Caco-2 (cell line): Measurements from ENCODE around the gene MPP3. TPM values are rescaled to one million over a fixed set of nuclear protein-coding genes. Genes with fewer than 3 reads are reported as not detected.

Experiments used
- BruUV-seq: library from RNA; stranded (reverse); fragments of 400-500 nt; replicated peaks from 2 replicates; lab custom pipeline; 2021; lab: Mats Ljungman, UMichigan
- CTCF ChIA-PET: fragments of 300-600 bp; sonication (Branson Sonifier 250); formaldehyde crosslinking; loops from one replicate; lab custom pipeline; 2022; ENCODE audit warnings: antibody characterized with exemption; lab: Charles Lee
- POLR2A ChIA-PET: fragments of 300-600 bp; sonication (Branson Sonifier 250); formaldehyde crosslinking; loops from one replicate; lab custom pipeline; 2022; ENCODE audit warnings: antibody characterized with exemption; lab: Charles Lee
- DNase-seq, 2 experiments: peaks; one replicate each; pipeline versions ENCODE4 v3.0.0 to v3.0.0-alpha.2; 2020 to 2022
- H3K27me3 ChIP-seq: replicated peaks from 2 replicates; pipeline ENCODE4 v1.6.0; 2011; ENCODE audit warnings: low read length; ENCODE audit not compliant: control insufficient read depth, insufficient read depth
- H3K36me3 ChIP-seq: 2 replicates; pipeline ENCODE4 v1.5.1; 2011; ENCODE audit warnings: low read length; ENCODE audit not compliant: control insufficient read depth, insufficient read depth
- H3K4me1 ChIP-seq: fragments of 250-450 bp; sonication (Bioruptor Pico); 2 replicates; pipeline ENCODE4 v1.5.1; 2020; ENCODE audit warnings: mild to moderate bottlenecking
- H3K4me3 ChIP-seq: 2 replicates; pipeline ENCODE4 v1.5.1; 2011; ENCODE audit warnings: low read depth, mild to moderate bottlenecking, control low read depth, low read length
- H3K9me3 ChIP-seq: fragments of 250-450 bp; sonication (Bioruptor Pico); 2 replicates; pipeline ENCODE4 v1.5.1; 2020; ENCODE audit warnings: mild to moderate bottlenecking, moderate library complexity
- H3K27ac Mint-ChIP-seq: one replicate; pipeline ENCODE4 v1.8.0; 2022; ENCODE audit warnings: mixed read lengths; ENCODE audit not compliant: unreplicated experiment
- H3K27me3 Mint-ChIP-seq: one replicate; pipeline ENCODE4 v1.8.0; 2022; ENCODE audit warnings: mixed read lengths; ENCODE audit not compliant: insufficient read depth, unreplicated experiment
- H3K36me3 Mint-ChIP-seq: one replicate; pipeline ENCODE4 v1.8.0; 2022; ENCODE audit warnings: mild to moderate bottlenecking, mixed read lengths; ENCODE audit not compliant: insufficient read depth, unreplicated experiment
- H3K4me1 Mint-ChIP-seq: one replicate; pipeline ENCODE4 v1.8.0; 2022; ENCODE audit warnings: low read depth, mixed read lengths; ENCODE audit not compliant: unreplicated experiment
- H3K4me3 Mint-ChIP-seq: one replicate; pipeline ENCODE4 v1.8.0; 2022; ENCODE audit warnings: mild to moderate bottlenecking, moderate library complexity, mixed read lengths; ENCODE audit not compliant: unreplicated experiment
- H3K9me3 Mint-ChIP-seq: one replicate; pipeline ENCODE4 v1.8.0; 2022; ENCODE audit warnings: mixed read lengths; ENCODE audit not compliant: unreplicated experiment
- intact Hi-C: fragments of 100-400 bp; cut with micrococcal nuclease; formaldehyde crosslinking; loops from one replicate; pipeline ENCODE4 v1.10.0; 2022; ENCODE audit not compliant: unreplicated experiment
- total RNA-seq: library from RNA; stranded (reverse); gene quantifications from 2 replicates; pipeline ENCODE4 v1.2.3, GENCODE V29; 2022
- TF ChIP-seq, protein P1 (sequence below), 2 experiments: fragments of 200-600 bp in 1 of 2; IDR thresholded peaks; 1 replicate in 1 of 2; 2 replicates in 1 of 2; pipeline versions ENCODE4 v1.5.1 to v1.8.0; 2011 to 2022; ENCODE audit warnings: antibody characterized with exemption in 1 of 2, control low read depth in 1 of 2, inconsistent platforms in 1 of 2, low read depth in 1 of 2, low read length in 1 of 2, mild to moderate bottlenecking in 1 of 2, moderate library complexity in 1 of 2; ENCODE audit not compliant: insufficient read depth in 1 of 2, severe bottlenecking in 1 of 2, unreplicated experiment in 1 of 2

The MPP3 gene
- total RNA-seq, 1 experiment from 2014 or later, result 7.9 TPM

DNA sequence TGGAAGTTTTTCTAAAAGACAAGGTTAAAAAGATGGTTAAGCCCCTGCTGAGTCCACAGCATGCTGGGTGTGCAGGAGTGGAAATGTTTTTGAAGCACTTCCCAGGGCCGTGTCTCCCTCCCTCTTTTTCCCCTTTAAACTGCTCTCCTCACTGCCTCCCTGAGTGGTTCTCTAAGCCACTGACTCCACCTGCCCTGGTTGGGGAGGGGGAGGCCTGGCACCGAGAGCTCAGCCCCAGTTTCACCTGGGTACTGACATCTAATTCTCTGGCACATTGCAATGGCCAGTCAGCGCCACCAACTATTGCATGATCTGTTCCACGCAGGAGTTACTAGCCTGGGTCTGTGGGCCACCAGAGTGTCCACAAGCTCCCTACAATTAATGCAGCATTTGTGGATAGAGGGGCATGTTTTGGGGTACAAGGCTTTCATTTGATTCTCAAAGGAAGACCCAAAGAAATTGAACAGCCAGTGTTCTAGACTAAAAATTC, 22.7 kb downstream of the MPP3 start:
- H3K4me3 Mint-ChIP-seq, result no peak overlapping the region
- intact Hi-C loops, result no loop called here
- Histone ChIP-seq H3K4me1 (peaks cover 6% of the 10 kb centered on the region; the same call in 1 of the 2 replicates), H3K4me3 (no peak overlapping the region), H3K36me3 (no peaks in the 10 kb centered on the region), H3K9me3 (no peaks in the 10 kb centered on the region), H3K27me3 (no peaks in the 10 kb centered on the region)
- ChIA-PET POLR2A (no interaction called here), CTCF (no interaction called here)
- TF ChIP-seq, protein P1, sequence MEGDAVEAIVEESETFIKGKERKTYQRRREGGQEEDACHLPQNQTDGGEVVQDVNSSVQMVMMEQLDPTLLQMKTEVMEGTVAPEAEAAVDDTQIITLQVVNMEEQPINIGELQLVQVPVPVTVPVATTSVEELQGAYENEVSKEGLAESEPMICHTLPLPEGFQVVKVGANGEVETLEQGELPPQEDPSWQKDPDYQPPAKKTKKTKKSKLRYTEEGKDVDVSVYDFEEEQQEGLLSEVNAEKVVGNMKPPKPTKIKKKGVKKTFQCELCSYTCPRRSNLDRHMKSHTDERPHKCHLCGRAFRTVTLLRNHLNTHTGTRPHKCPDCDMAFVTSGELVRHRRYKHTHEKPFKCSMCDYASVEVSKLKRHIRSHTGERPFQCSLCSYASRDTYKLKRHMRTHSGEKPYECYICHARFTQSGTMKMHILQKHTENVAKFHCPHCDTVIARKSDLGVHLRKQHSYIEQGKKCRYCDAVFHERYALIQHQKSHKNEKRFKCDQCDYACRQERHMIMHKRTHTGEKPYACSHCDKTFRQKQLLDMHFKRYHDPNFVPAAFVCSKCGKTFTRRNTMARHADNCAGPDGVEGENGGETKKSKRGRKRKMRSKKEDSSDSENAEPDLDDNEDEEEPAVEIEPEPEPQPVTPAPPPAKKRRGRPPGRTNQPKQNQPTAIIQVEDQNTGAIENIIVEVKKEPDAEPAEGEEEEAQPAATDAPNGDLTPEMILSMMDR (IDR thresholded peaks at IDR 0.05; ENCODE audit: insufficient read depth in 1 of 2, low read depth in 1 of 2, low read length in 1 of 2, severe bottlenecking in 1 of 2, unreplicated experiment in 1 of 2), result no peak
- H3K27ac Mint-ChIP-seq, result peak overlapping the region; percentile 35
- no TSS peak for BruUV-seq
- H3K36me3 Mint-ChIP-seq, result no peaks in the 10 kb centered on the region
- H3K9me3 Mint-ChIP-seq, result no peaks in the 10 kb centered on the region
- peaks cover 8% of the 10 kb centered on the region for H3K4me1 Mint-ChIP-seq
- no peak for DNase-seq
- H3K27me3 Mint-ChIP-seq, result no peaks in the 10 kb centered on the region

DNA sequence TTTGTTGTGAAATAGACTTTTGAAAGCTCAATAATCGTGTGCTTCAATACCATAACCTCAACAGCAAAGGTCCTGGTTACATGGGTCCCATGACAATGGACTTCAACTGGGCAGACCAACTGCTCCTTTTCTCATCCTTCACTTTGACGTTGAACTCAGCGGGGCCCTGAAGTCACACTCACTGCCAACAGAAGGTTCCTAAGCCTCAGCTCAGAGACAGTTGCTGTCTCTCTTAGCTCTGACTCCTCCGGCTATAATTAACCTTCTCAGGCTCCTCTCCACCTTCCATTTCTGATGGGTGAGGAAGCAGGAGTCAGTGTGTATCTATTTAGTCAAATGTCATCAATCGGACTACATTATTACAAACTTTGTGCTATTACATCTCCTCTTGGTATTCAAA, 23.8 kb downstream of the MPP3 start:
- CTCF ChIA-PET, result no interaction called here
- no peaks in the 10 kb centered on the region for H3K27me3 Mint-ChIP-seq
- no peaks in the 10 kb centered on the region for H3K36me3 ChIP-seq
- no peak overlapping the region for H3K4me3 Mint-ChIP-seq
- no peaks in the 10 kb centered on the region for H3K36me3 Mint-ChIP-seq
- H3K4me1 Mint-ChIP-seq, result peaks cover under 1% of the 10 kb centered on the region
- DNase-seq, result no peak
- H3K4me1 ChIP-seq, result no peaks in the 10 kb centered on the region
- H3K27ac Mint-ChIP-seq, result no peak overlapping the region
- TF ChIP-seq, protein P1 (IDR thresholded peaks at IDR 0.05; ENCODE audit: insufficient read depth in 1 of 2, low read depth in 1 of 2, low read length in 1 of 2, severe bottlenecking in 1 of 2, unreplicated experiment in 1 of 2), result no peak
- intact Hi-C loops, result no loop called here
- no TSS peak for BruUV-seq
- no peaks in the 10 kb centered on the region for H3K9me3 Mint-ChIP-seq
- no peaks in the 10 kb centered on the region for H3K9me3 ChIP-seq
- no peaks in the 10 kb centered on the region for H3K27me3 ChIP-seq
- POLR2A ChIA-PET, result interaction anchor here (0.7 kb wide), 1 partner anchor 31 kb away, joined by 10 read pairs; no protein-coding TSS in a partner anchor
- H3K4me3 ChIP-seq, result no peak overlapping the region

DNA sequence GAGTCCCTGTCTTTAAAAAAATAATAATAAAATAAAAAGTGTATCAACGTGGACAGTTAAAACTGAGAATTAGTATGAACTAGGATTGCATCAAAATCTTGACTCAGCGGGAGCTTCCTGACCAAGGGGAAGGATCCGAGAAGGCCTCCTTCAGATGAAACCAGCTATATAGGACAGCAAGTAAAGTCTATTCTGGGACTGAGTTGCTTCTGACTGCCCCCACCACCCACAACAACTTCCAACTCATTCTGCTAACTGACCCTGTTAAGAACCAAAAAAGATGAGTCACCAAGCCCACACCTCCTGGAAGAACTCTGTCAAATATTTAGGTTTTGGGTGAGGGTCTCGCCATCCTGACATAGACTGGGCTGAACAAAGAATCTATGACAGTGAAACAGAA, 24.9 kb downstream of the MPP3 start:
- H3K9me3 Mint-ChIP-seq, result no peaks in the 10 kb centered on the region
- peaks cover 11% of the 10 kb centered on the region for H3K4me1 Mint-ChIP-seq
- no peaks in the 10 kb centered on the region for H3K36me3 Mint-ChIP-seq
- no peak overlapping the region for H3K4me3 Mint-ChIP-seq
- CTCF ChIA-PET, result no interaction called here
- H3K27ac Mint-ChIP-seq, result no peak overlapping the region
- no peak for DNase-seq
- TF ChIP-seq, protein P1 (IDR thresholded peaks at IDR 0.05; ENCODE audit: insufficient read depth in 1 of 2, low read depth in 1 of 2, low read length in 1 of 2, severe bottlenecking in 1 of 2, unreplicated experiment in 1 of 2), result no peak
- Histone ChIP-seq H3K4me3 (no peak overlapping the region), H3K4me1 (no peaks in the 10 kb centered on the region; the same call in 1 of the 2 replicates), H3K36me3 (no peaks in the 10 kb centered on the region), H3K9me3 (no peaks in the 10 kb centered on the region), H3K27me3 (no peaks in the 10 kb centered on the region)
- H3K27me3 Mint-ChIP-seq, result no peaks in the 10 kb centered on the region
- intact Hi-C loops, result no loop called here
- BruUV-seq, result no TSS peak
- POLR2A ChIA-PET, result no interaction called here
